Esophagus muscularis mucosa (tissue), 3 donors: ENCODE data around the gene MAP6D1.

Experiments used
- POLR2AphosphoS5 ChIP-seq, 2 donors: sonication (generic); formaldehyde crosslinking; IDR thresholded peaks; one replicate each; pipeline ENCODE4 v1.6.1; 2017; ENCODE audit warnings: antibody characterized with exemption in 2 of 2
- TF ChIP-seq, protein P1 (sequence below), 3 experiments: fragments of 200-600 bp in 2 of 3; fragments of 450-650 bp in 1 of 3; sonication (generic) in 2 of 3; IDR thresholded peaks; one replicate each; pipeline ENCODE4 v1.5.1; 2017 to 2019; ENCODE audit warnings: antibody characterized with exemption in 3 of 3, mild to moderate bottlenecking in 2 of 3, moderate library complexity in 1 of 3

DNA sequence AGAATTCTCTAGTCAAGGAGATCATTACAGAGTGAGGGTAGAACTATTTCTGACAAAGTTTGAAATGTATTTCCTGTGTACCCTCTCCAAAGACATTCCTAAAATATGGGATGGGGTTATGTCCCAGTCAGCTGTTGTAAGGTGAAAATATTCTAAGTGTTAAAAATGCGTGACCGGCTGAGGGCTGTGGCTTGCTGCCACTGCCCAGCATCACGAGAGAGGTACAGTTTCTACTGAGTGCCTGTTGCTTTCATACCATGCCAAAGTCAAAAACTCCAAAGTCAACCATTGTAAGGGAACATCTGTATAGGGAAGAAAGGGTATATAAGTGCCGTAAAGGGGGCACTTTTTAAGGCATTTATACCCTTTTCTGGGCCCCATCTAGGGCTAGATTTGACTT, 30.9 kb downstream of the MAP6D1 start:
- TF ChIP-seq, protein P1, sequence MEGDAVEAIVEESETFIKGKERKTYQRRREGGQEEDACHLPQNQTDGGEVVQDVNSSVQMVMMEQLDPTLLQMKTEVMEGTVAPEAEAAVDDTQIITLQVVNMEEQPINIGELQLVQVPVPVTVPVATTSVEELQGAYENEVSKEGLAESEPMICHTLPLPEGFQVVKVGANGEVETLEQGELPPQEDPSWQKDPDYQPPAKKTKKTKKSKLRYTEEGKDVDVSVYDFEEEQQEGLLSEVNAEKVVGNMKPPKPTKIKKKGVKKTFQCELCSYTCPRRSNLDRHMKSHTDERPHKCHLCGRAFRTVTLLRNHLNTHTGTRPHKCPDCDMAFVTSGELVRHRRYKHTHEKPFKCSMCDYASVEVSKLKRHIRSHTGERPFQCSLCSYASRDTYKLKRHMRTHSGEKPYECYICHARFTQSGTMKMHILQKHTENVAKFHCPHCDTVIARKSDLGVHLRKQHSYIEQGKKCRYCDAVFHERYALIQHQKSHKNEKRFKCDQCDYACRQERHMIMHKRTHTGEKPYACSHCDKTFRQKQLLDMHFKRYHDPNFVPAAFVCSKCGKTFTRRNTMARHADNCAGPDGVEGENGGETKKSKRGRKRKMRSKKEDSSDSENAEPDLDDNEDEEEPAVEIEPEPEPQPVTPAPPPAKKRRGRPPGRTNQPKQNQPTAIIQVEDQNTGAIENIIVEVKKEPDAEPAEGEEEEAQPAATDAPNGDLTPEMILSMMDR (IDR thresholded peaks at IDR 0.05) = no peak
- no peak for TF ChIP-seq POLR2AphosphoS5 (IDR thresholded peaks at IDR 0.05)
